Parathyroid adenoma (tissue), 2 donors: ENCODE results near the gene TNN.
"Not testable (repeated sequence)": the region's sequence is repeated elsewhere in the genome, so short reads cannot be mapped to it uniquely, and the experiment has no call there.

Experiments used
- H2AFZ ChIP-seq: fragments of 300-600 bp; sonication (generic); one replicate; pipeline ENCODE4 v1.7.0; 2017; ENCODE audit warnings: antibody characterized with exemption, mild to moderate bottlenecking
- H3K27ac ChIP-seq: fragments of 300-600 bp; sonication (generic); one replicate; pipeline ENCODE4 v1.7.0; 2017
- H3K27me3 ChIP-seq: fragments of 300-600 bp; sonication (generic); one replicate; pipeline ENCODE4 v1.7.0; 2017; ENCODE audit warnings: low read length; ENCODE audit not compliant: control insufficient read depth, insufficient read depth
- H3K36me3 ChIP-seq: fragments of 300-600 bp; sonication (generic); one replicate; pipeline ENCODE4 v1.7.0; 2017; ENCODE audit warnings: low read length; ENCODE audit not compliant: control insufficient read depth, insufficient read depth
- H3K4me1 ChIP-seq: fragments of 300-600 bp; sonication (generic); one replicate; pipeline ENCODE4 v1.7.0; 2017; ENCODE audit warnings: control low read depth
- H3K4me2 ChIP-seq: fragments of 300-600 bp; sonication (generic); one replicate; pipeline ENCODE4 v1.7.0; 2017; ENCODE audit warnings: low read length
- H3K4me3 ChIP-seq: fragments of 300-600 bp; sonication (generic); one replicate; pipeline ENCODE4 v1.7.0; 2017; ENCODE audit warnings: low read depth, low read length
- H3K79me2 ChIP-seq: fragments of 300-600 bp; sonication (generic); one replicate; pipeline ENCODE4 v1.7.0; 2017; ENCODE audit warnings: control low read depth
- H3K9ac ChIP-seq: fragments of 300-600 bp; sonication (generic); one replicate; pipeline ENCODE4 v1.7.0; 2017; ENCODE audit warnings: mild to moderate bottlenecking
- H3K9me3 ChIP-seq: fragments of 300-600 bp; sonication (generic); one replicate; pipeline ENCODE4 v1.7.0; 2017; ENCODE audit warnings: low read length; ENCODE audit not compliant: control insufficient read depth
- CTCF ChIP-seq: fragments of 300-600 bp; sonication (generic); IDR thresholded peaks from one replicate; pipeline ENCODE4 v1.7.0; 2017; ENCODE audit warnings: antibody characterized with exemption, mild to moderate bottlenecking
- donor health status: primary hyperparathyroidism.

TNN gene

GRCh38 chr1:175040324-175040879 lies 27.2 kb upstream of the TNN start:
- no peaks in the 10 kb centered on the region for H3K4me1 ChIP-seq
- H3K4me2 ChIP-seq: no peak overlapping the region
- H3K4me3 ChIP-seq: no peak overlapping the region
- H3K27me3 ChIP-seq: no peaks in the 10 kb centered on the region
- no peak for TF ChIP-seq CTCF
- no peak overlapping the region for H2AFZ ChIP-seq
- H3K9ac ChIP-seq: no peak overlapping the region
- H3K36me3 ChIP-seq: no peaks in the 10 kb centered on the region
- H3K79me2 ChIP-seq: no peaks in the 10 kb centered on the region
- H3K9me3 ChIP-seq: no peaks in the 10 kb centered on the region
- no peak overlapping the region for H3K27ac ChIP-seq

- Histone ChIP-seq H3K27ac (no peak overlapping the region), H3K79me2 (no peaks in the 10 kb centered on the region), H3K9me3 (no peaks in the 10 kb centered on the region), H3K4me2 (no peak overlapping the region), H3K4me1 (no peaks in the 10 kb centered on the region), H3K4me3 (no peak overlapping the region), H3K36me3 (no peaks in the 10 kb centered on the region), H3K9ac (no peak overlapping the region), H2AFZ (no peak overlapping the region), H3K27me3 (no peaks in the 10 kb centered on the region)
- no peak for TF ChIP-seq CTCF
Measured at GRCh38 chr1:175042650-175043049, 25.0 kb upstream of the TNN start.

GRCh38 chr1:175043824-175044223 lies 23.8 kb upstream of the TNN start:
- H3K4me1 ChIP-seq: no peaks in the 10 kb centered on the region
- H3K36me3 ChIP-seq: no peaks in the 10 kb centered on the region
- no peaks in the 10 kb centered on the region for H3K9me3 ChIP-seq

GRCh38 chr1:175044591-175044990 lies 23.0 kb upstream of the TNN start:
- H3K9ac ChIP-seq, H3K9me3 ChIP-seq, H3K4me1 ChIP-seq, H3K27me3 ChIP-seq, H2AFZ ChIP-seq, H3K4me2 ChIP-seq, H3K27ac ChIP-seq, H3K4me3 ChIP-seq, H3K36me3 ChIP-seq, H3K79me2 ChIP-seq: not testable (repeated sequence)

More at GRCh38 chr1:175043824-175044223, 23.8 kb upstream of the TNN start:
- Histone ChIP-seq H2AFZ (no peak overlapping the region), H3K4me3 (no peak overlapping the region), H3K79me2 (no peaks in the 10 kb centered on the region), H3K4me2 (no peak overlapping the region), H3K9ac (no peak overlapping the region), H3K27ac (no peak overlapping the region), H3K27me3 (no peaks in the 10 kb centered on the region)
- no peak for TF ChIP-seq CTCF

- no peak overlapping the region for H3K9ac ChIP-seq
- no peak overlapping the region for H3K27ac ChIP-seq
- H3K36me3 ChIP-seq: no peaks in the 10 kb centered on the region
- H3K27me3 ChIP-seq: no peaks in the 10 kb centered on the region
- TF ChIP-seq CTCF: no peak
- no peaks in the 10 kb centered on the region for H3K9me3 ChIP-seq
- no peak overlapping the region for H3K4me3 ChIP-seq
- no peak overlapping the region for H3K4me2 ChIP-seq
- H2AFZ ChIP-seq: no peak overlapping the region
- no peaks in the 10 kb centered on the region for H3K4me1 ChIP-seq
- no peaks in the 10 kb centered on the region for H3K79me2 ChIP-seq
Measured at GRCh38 chr1:175045097-175045496, 22.5 kb upstream of the TNN start.
